Right lung (tissue), 5 donors: ENCODE data around the gene GTF3A. TPM values are rescaled to one million over a fixed set of nuclear protein-coding genes. Genes with fewer than 3 reads are reported as not detected.

Experiments used
- polyA plus RNA-seq, 5 donors: library from polyadenylated mRNA; unstranded; fragments of 120-200 nt; gene quantifications; one replicate each; pipeline versions ENCODE4 v1.2.1 to v1.2.3, GENCODE V29; 2013; ENCODE audit warnings: inconsistent platforms in 1 of 5, low replicate concordance in 1 of 5; ENCODE audit not compliant: insufficient read length in 5 of 5, insufficient read depth in 1 of 5

GTF3A gene
- polyA plus RNA-seq, 5 donors: 73.3 to 88.2 (median 79.0) TPM

Other genes starting within 250 kb of the GTF3A start
- gene RPL21, start 173.1 kb upstream of the GTF3A start, polyA plus RNA-seq: 1,000 to 10,000 TPM in 2 of 5 donors, 100 to 1,000 TPM in 3; 841 to 1,036 (median 918) TPM
- 10 to 100 TPM in 3 of 5 donors, 1 to 10 TPM in 2; 8.4 to 14.3 (median 12.3) TPM for gene RASL11A, start 153.8 kb upstream of the GTF3A start, polyA plus RNA-seq
- 10 to 100 TPM; 62.4 to 76.9 (median 67.0) TPM for gene MTIF3, start 25.9 kb downstream of the GTF3A start, polyA plus RNA-seq
- gene LNX2, start 195.9 kb downstream of the GTF3A start, polyA plus RNA-seq: 10 to 100 TPM; 12.1 to 20.3 (median 17.6) TPM
- 100 to 1,000 TPM; 132 to 161 (median 155) TPM for gene POLR1D, start 197.3 kb downstream of the GTF3A start, polyA plus RNA-seq